NCI-H2171 treated with DMSO at 0.1 percent for 48 hours (cell line): ENCODE data around the gene RASGRF1.
"Not testable (repeated sequence)": the region's sequence is repeated elsewhere in the genome, so short reads cannot be mapped to it uniquely, and the experiment has no call there.

Experiments
- DNase-seq: peaks from one replicate; lab custom pipeline; 2025; lab: John Stamatoyannopoulos, UW

RASGRF1 gene

DNA sequence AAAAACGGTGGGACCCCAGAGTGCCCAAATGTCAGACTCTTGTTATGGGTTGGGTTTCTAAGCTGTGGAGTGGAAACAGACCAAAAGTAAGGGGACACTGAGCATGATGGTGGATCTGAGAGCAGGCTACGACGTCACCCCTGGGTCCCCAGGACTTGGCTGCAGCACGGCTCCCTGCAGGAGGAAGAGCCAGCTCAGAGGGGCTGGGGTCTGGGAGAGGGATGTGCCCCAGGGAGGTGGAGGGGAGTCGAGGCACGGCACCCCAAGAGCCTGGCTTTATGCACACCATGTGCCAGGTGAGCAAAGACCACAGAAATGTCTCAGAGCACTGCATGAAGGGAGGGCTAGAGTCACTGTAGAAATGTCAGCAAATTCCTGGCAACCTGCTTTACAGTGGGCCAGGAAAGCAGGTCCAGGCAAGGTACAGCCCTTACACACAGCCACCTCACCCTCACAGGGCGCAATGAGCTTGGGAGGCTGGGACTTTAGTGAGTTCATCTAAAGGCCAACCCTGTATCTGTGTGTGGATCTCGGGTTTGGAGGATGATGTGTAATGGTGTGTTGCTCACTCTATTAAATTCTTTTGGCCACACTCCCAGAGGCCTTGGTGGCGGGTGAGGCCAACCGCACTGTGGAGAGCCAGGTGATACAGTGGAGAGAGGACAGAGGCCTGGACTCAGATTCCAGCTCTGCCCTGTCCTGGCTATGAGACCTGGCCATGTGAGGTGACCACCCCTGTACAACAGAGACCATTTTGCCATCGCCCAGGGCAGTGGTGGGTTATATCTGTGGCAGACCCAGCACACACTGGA lies 159.8 kb downstream of the RASGRF1 start:
- no peak for DNase-seq

DNA sequence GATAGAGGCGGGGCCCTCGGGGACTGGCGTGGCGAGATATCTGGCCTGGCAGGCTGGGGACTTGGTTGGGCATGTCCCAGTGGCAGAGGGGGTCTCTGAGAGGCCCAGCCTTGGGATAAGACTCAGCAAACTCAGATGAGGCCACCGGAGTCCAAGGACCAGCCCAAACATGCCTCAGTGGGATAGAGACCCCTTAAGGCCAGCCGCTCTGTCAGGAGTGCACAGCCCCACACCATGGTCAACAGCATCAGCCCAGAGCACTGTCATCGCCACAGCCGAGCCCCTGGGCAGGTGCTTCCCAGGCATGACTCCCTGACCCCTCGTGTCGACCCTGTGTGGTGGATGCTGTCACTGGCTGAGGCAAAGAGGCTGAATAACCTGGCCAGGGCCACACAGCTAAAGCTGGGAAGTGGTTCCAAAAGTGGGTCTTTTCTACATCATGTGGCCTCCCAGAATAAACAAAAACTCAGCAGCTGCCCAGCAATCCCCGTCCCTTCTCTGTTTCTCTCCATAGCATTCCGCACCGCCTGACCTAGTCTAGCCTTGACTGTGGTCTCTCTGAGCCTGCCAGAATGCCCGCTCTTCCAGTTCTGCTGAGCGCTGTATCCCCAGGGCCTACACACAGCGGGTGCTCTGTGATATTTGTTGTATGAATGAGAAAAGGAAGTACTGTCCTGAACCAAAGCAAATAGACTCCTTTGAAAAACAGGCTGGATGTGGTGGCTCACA lies 160.9 kb downstream of the RASGRF1 start:
- no peak for DNase-seq

DNA sequence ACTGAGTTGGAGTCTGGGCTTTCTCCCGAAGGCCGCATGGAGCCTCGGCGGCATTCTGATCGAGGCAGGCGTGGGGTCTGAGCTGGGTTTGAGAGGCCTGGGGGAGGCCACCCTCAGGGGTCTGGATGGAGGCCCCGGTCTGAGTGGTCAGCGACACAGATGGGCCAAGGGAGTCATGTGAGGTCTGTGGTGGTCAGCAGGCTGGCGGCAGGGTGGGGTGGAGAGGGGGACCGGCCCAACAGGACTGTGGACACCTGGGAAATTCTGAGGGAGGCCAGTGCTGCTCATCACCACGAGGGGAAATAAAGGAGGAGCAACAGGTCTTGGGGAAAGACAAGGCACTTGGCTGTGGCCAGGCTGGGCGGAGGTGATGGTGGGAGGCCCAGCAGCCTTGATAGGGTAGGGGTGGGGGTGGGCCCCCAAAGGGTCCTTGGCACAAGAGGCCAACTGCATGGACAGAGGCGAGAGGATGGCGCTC lies 161.9 kb downstream of the RASGRF1 start:
- no peak for DNase-seq

DNA sequence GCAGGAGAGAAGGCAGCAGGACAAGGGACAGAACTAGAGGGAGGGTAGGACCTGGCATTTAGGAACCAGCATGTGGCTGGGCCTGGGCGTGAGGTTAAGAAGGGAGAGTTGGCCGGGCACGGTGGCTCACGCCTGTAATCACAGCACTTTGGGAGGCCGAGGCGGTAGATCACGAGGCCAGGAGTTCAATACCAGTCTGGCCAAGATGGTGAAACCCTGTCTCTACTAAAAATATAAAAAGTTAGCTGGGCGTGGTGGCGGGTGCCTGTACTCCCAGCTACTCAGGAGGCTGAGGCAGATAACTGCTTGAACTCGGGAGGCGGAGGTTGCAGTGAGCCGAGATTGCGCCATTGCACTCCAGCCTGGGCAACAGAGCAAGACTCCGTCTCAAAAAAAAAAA lies 162.4 kb downstream of the RASGRF1 start:
- not testable (repeated sequence) for DNase-seq

DNA sequence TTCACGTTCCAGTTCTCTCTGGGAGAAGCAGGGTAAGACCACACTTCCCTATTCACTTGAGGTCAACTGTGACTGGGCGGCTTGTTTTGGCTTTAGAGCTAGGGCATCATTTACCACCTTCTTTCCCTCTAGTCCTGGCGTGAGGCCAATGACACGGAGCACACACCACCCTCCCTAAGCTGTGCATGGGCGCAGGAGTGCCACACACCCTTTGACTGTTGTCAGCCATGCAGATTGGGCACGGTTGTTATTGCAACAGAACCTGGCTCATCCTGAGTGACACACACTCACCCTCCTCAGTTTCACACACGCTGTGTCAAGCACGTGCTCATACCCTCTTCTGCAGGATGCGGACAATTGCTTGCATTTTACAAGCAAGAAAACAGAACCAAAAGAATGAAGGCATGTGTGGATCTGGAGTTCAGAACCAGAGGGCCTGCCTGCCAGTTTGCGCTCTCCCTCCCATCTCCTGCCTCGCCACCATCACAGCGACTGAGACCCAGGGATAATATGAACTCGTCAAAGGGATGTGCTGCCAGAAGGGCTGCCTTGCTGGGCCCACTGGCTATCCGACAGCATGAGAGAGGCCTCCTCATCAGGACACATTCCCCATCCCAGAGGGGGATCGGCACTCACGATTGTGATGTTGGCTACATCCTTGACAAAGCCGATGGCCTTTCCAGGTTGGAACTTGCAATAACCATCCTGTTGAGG lies 163.3 kb downstream of the RASGRF1 start:
- no peak for DNase-seq

DNA sequence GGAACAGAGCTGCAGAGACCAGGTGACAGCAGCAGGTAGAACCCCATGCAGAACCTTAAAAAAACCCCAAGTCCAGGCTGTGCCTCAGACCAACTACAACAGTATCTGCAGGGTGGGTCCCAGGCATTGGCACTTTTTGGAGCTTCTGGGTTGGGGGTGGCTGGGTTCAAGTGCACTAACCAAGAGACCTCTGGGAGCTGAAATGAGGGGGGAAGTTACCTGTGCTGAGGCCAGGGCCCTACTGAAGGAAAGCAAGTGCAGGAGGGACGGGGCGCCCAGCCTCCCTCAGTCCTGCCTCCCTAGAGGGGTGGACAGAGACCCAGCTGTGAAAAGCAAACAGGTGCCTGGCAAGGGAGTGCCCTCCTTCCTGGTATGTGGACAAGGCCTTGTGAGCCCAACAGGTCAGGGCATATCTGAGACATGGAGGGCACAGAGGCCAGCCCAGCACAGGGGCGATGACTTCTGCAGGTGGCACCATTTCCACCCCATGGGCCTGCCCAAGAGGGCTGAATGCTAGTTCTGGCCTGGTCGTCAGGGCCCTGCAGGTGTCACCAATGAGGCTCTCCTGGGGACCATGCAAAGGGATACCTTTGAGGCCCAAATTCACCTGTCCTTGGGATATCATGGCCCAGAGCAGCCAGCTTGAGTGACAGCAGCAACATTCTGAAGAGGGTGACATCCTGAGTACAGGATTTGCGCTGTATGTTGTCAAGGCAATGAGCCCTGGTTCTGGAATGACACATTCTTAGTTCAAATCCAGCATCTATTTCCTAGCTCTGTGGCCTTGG lies 164.4 kb downstream of the RASGRF1 start:
- no peak for DNase-seq

DNA sequence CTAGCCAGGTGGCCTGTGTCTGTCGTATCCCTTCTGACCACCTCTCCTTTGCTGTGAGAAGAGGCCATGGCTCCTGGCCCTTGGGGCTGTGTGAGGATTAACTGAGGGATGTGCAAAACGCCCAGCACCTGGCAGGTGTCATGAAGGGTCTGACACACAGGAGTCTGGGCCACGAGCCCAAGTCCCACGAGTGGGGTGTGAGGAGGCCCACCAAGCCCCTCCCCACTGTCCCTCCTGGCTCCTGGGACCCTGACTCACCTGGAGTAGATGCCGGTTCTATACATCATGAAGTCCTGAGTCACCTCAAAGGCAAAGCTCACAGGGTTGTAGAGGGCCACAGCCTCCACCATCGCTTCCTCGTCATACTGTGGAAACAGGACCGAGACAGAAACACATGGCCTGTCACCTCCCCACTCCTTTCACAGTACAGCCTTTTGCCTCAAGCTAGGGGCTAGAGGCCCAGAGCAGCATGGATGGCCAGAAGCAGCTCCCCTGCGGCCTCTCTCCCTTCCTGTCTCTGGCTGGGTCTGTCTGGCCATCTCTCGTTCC lies 165.4 kb downstream of the RASGRF1 start:
- no peak for DNase-seq

DNA sequence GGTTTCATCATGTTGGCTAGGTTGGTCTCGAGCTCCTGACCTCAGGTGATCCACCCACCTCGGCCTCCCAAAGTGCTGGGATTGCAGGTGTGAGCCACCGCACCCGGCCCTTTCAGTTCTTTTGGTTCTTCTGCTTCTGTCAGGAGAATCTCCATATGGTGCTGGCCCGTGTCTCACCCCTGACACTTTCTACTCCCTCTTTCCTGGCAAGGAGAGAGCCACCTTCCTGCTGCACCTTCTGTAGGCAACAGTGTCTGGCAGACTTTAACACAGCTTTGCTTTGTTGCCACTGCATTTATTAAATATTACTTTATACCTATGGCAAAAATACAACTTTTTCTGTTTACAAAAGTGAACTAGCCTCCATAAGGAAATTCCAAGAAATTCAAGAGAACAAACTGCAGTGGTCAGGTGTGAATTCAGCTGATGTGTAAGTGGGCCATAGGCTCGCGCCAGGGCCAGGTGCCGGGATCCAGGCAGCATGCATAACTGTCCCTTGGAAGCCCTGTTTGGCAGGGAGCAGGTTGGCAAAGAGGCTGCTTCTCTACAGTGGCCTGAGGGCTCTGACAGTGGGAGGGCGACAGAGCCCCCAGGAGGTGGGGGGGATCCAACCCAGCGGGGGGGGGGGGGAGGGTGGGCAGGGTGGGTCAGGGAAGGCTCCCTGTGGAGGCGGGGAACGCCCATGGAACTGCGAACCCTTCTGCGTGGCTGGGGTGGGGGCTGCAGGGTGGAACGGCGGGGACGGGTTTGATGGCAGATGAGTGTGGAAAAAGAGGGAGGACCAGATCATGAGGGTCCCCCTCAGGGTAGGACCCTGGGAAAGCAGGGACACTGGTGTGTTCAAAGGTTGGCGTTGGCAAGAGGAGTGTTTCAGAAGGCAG lies 166.9 kb downstream of the RASGRF1 start:
- no peak for DNase-seq

DNA sequence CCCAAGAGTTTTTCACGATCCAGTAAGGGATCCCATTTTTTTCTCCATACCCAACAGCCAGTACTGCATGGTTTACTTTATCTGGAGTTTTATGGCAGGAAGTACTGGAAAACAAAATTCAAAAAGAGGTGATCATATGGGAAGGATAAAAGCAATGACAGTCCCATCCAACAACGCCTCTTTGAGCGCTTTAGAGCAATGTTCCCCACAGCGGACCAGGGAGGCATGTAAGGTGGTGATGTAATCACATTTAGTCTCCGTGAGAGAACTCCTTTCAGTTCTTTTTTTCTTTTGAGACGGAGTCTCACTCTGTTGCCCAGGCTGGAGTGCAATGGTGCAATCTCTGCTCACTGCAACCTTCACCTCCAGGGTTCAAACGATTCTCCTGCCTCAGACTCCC lies 167.6 kb downstream of the RASGRF1 start:
- DNase-seq, result no peak

DNA sequence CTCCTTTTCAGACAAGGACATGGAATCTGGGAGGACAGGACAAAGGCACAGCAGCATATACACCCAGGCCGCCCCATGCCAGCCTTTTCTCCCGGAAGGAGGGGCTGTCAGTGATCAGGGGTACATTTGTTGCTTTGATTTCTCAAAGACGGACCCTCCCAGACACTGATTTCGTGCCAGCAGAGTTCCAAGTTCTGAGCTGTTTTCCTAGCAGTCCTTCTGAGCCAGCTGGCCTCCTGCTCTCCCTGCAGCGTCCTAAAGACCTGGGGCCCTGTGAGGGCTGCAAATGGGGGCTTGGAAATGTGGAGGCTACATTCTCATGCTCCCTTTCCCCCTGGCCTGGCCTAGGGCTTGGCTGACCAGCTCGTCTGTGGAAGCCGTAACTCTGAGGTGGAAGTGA lies 168.1 kb downstream of the RASGRF1 start:
- DNase-seq, result no peak

DNA sequence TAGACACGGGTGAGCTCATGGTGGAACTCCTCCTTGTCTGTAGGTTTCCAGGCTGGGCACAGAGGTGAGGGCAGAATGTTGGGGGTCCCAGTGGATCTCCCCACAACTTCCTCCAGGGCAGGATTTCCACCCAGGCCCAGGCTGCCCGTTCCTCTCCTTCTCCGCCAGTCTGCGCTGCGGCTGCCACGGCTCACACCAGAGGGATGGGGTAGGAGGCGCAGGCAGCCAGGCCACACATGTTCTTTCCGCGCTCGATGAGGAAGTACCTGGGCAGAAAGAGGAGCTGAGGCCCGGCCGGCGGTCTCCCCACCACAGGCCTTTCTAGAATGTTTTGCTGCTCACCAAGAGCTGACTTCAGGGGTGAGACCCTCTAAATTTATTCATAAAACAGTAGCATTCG lies 168.6 kb downstream of the RASGRF1 start:
- no peak for DNase-seq

DNA sequence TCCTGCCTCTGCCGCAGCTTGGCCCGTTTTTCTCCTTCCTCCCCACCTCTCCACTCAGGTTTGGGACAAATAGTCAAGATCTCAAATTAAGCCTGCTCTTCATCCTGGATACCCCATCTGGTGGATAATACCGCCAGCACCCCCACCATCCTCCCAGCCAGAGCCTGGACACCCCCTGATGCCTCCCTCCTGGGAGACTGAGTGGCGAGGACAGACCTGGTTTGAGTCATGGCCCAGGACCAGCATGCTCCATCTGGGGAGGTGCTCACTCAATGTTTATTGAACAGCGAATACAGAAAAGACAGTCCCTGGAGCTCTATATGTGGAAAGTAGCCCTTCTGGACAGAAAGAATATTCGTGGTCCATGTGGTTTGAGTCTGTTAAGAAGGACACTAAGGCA lies 169.1 kb downstream of the RASGRF1 start:
- no peak for DNase-seq

DNA sequence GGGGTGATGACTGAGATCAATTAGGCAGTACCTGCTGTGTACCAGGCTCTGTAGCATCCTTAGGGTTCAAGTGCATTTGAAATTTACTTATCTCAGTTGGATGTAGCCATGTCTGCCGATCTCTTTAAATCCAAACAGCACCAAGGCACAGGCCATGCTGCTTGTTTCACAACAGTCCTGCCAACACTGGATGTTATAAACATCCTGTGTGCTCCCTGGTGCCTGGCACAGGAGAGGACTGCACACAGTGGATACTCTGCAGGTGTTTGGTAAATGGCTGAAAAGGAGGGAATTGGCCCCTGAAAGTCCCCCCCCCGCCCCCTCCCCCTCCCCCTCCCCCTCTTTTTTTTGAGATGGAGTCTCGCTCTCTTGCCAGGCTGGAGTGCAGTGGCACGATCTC lies 172.7 kb downstream of the RASGRF1 start:
- DNase-seq, result no peak

DNA sequence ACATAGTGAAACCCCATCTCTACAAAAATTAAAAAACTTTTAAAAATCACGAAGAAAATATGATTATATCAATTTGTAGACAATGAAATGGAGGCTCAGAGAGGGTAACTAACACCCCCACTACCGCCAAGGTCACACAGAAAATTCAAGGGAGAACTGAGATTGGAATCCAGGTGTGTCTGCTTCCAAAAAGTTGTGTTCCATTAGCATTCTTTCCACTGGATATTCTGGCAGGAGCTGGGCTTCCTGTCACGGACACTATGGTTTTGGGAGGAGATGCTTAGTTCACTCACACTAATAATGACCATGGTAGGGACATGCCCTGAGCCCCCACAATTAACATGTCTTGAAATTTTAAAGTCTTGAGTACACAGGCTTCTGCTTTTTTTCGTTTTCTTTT lies 174.5 kb downstream of the RASGRF1 start:
- no peak for DNase-seq

DNA sequence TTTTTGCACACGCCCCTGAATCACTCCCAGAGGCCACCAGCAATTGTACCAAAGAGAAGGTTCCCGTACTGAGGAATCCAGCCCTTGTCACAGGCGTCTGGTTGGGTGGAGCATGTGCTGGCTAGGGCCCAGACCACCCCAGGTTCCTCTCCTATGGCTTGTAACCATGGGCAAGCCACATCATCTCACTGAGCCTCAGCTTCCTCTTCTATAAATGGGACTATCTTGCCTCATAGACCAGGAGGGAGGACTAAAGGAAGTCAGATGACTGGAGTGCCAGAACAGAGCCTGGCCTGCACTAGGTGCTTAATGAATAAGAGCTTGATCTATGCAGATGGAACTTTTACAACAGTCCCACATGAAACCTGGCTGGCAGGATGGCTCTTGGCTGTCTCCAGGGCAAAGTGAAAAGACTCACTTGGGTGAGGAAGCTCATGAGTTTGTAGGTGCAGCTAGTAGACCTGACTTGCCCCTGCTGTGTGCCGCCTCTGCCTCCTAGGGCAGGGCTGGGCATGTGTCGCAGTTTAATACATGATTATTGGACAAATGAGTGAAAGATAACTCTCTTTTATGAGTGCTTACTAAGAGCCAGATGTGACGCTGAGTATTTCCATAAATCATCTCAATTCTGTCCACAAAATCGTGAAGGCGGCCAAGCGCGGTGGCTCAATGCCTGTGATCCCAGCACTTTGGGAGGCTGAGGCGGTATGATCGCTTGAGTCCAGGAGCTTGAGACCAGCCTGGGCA lies 175.1 kb downstream of the RASGRF1 start:
- DNase-seq, result no peak

DNA sequence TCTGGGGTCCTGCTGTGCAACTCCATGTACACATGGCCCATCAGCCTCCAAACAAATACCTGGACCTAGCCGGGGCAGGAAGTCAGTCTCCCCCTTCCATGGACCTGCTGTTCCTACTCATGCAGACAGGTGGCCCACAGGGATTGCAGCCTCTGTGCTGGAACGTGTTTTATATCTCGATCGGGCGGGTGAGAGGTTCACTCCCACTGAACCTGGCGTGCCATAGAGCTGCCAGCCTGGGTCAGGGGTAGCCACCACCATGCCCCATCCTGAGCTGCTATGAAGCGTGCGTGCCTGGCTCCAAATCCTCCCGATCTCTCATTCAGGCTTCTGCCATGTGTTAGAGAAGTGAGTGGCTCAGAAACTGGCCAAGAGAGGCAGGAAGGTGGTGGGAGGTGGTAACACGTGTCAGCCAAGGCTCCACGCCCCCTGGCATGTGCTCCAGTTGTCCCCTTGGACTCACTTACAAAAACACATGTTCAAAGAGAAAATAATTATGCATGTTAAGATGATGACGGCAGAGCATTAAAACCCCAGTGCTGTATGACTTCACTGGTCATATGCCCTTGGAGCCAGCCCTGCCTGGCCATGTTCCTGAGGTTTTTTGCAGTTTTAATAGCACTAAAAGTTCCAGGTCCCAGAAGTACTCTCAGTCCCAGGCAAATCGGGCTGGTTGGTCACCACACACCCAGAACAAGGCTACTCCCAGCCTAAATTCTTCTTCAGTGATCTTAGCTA lies 176.4 kb downstream of the RASGRF1 start:
- no peak for DNase-seq

DNA sequence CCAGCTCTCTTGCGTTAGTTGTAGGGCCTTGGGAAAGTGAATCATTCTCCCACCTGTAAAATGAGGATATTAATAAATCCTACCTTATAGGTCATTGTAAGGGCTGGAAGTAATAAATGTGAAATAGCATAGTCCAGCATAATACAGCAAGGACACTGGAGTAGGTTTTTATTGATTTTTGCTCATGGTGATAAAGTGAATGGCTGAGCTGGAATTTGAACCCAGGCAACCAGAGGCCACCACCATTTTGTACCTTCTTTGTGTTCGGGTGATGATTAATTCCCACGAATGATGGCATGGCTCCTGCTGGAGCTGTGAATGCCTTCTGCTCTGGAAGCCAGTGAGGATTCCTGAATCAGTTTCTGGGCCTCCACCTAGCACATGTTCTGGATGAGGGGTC lies 177.6 kb downstream of the RASGRF1 start:
- DNase-seq, result no peak

DNA sequence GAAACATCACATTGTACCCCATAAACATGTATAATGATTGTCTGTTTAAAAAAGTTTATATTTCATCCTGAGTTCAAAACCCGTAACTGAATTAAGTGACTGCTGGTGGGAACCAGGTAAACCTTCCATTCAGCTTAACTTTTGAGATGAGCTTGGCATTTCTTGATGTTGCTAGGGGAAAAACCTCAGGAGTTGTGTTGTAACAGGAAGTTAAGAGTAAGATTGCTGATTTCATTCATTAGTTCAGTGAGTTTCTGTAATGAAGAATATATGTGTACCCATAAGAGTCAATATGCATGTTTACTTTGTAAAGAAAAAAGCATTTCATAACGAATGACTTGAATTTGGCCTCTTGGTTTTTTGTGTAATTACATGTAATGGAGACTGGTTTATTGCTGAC lies 178.3 kb downstream of the RASGRF1 start:
- no peak for DNase-seq

DNA sequence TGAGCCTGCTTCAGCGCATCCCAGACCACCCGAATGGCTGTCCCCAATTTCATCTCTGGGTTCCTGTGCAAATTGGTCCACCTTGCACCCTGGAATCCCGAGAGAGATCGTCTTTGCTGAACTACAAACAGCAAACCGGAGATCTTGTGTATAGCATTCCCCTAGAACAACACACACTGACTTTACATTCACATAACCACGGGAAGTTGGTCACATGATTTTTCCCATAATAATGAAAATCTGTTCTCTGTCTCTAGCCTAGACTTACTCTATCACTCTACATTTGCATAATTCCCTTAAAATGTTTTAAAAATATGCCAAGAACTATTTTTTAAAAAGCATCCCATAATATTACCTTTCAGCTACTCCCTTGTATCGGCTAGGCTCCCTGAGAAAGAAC lies 180.3 kb downstream of the RASGRF1 start:
- DNase-seq, result no peak
